HG03521 (cell line): ENCODE data around the gene GRIK5.

Source experiments
- ATAC-seq: cut with Tn5 transposase; IDR thresholded peaks from one replicate; pipeline ENCODE4 v1.9.1; 2021; ENCODE audit warnings: mild to moderate bottlenecking, moderate library complexity; ENCODE audit not compliant: unreplicated experiment

The GRIK5 gene

GRCh38 chr19:42076380-42076944, 6.5 kb upstream of the GRIK5 start:
- no peak for ATAC-seq

- peak; percentile 90 for ATAC-seq
These were observed 5.8 kb upstream of the GRIK5 start, which contains the start of gene ZNF574 for GRCh38 chr19:42075616-42076379. ZNF574 (plus strand) TSS chr19:42076166; CDS start chr19:42078607, 2,441 bp downstream.

GRCh38 chr19:42075364-42075615, 5.3 kb upstream of the GRIK5 start:
- ATAC-seq, result no peak

- ATAC-seq, result no peak
These were observed 4.7 kb upstream of the GRIK5 start for GRCh38 chr19:42074513-42075363.

GRCh38 chr19:42071247-42071646, 1.2 kb upstream of the GRIK5 start:
- ATAC-seq, result no peak

- ATAC-seq, result no peak
These were observed 1.0 kb downstream of the GRIK5 start for GRCh38 chr19:42068756-42069571.

- ATAC-seq, result no peak
These were observed 1.6 kb downstream of the GRIK5 start for GRCh38 chr19:42068361-42068755.

GRCh38 chr19:42067315-42067888, 2.6 kb downstream of the GRIK5 start:
- ATAC-seq, result no peak

- no peak for ATAC-seq
These were observed 3.8 kb downstream of the GRIK5 start for GRCh38 chr19:42066075-42066754.

GRCh38 chr19:42065511-42065910, 4.5 kb downstream of the GRIK5 start:
- no peak for ATAC-seq

GRCh38 chr19:42065051-42065450, 5.0 kb downstream of the GRIK5 start:
- no peak for ATAC-seq

GRCh38 chr19:42064432-42064831, 5.6 kb downstream of the GRIK5 start:
- ATAC-seq, result no peak

- no peak for ATAC-seq
These were observed 7.6 kb downstream of the GRIK5 start for GRCh38 chr19:42062381-42062780.

GRCh38 chr19:42060117-42060516, 9.9 kb downstream of the GRIK5 start:
- no peak for ATAC-seq

- ATAC-seq, result no peak
These were observed 10.8 kb downstream of the GRIK5 start for GRCh38 chr19:42059196-42059595.

GRCh38 chr19:42057846-42058245, 12.2 kb downstream of the GRIK5 start:
- ATAC-seq, result no peak

- ATAC-seq, result no peak
These were observed 15.8 kb downstream of the GRIK5 start for GRCh38 chr19:42054205-42054604.

- ATAC-seq, result no peak
These were observed 16.7 kb downstream of the GRIK5 start for GRCh38 chr19:42053037-42053935.

- no peak for ATAC-seq
These were observed 17.7 kb downstream of the GRIK5 start for GRCh38 chr19:42052241-42052863.
